ENCODE measurements around the gene DNAJB6. TPM values are rescaled to one million over a fixed set of nuclear protein-coding genes. Genes with fewer than 3 reads are reported as not detected.

Gene DNAJB6
- total RNA-seq, 3 donors from 2014 or later, result 73.8 to 136 (median 101) TPM

GRCh38 chr7:157409753-157410727, 73.2 kb downstream of the DNAJB6 start:
- TF ChIP-seq POLR2A (IDR thresholded peaks at IDR 0.05), result no peak

GRCh38 chr7:157410831-157411556, 74.2 kb downstream of the DNAJB6 start:
- Histone ChIP-seq H3K27me3 (no peaks in the 10 kb centered on the region), H3K9me3 (no peaks in the 10 kb centered on the region), H3K36me3 (no peaks in the 10 kb centered on the region), H3K4me1 (no peaks in the 10 kb centered on the region), H3K4me3 (no peak overlapping the region), H3K27ac (no peak overlapping the region)
- no peak for DNase-seq (ENCODE audit: low spot score in 2 of 2)
- intact Hi-C loops (cut with DNase I; ENCODE audit: low total_unique reads), result no loop called here
- TF ChIP-seq POLR2A (IDR thresholded peaks at IDR 0.05) (no peak), POLR2AphosphoS5 (IDR thresholded peaks at IDR 0.05) (no peak)
- TF ChIP-seq, protein P1, sequence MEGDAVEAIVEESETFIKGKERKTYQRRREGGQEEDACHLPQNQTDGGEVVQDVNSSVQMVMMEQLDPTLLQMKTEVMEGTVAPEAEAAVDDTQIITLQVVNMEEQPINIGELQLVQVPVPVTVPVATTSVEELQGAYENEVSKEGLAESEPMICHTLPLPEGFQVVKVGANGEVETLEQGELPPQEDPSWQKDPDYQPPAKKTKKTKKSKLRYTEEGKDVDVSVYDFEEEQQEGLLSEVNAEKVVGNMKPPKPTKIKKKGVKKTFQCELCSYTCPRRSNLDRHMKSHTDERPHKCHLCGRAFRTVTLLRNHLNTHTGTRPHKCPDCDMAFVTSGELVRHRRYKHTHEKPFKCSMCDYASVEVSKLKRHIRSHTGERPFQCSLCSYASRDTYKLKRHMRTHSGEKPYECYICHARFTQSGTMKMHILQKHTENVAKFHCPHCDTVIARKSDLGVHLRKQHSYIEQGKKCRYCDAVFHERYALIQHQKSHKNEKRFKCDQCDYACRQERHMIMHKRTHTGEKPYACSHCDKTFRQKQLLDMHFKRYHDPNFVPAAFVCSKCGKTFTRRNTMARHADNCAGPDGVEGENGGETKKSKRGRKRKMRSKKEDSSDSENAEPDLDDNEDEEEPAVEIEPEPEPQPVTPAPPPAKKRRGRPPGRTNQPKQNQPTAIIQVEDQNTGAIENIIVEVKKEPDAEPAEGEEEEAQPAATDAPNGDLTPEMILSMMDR (IDR thresholded peaks at IDR 0.05), result no peak

More at GRCh38 chr7:157409753-157410727, 73.2 kb downstream of the DNAJB6 start:
- Histone ChIP-seq H3K4me1 (peaks cover 0 to 6% of the 10 kb centered on the region in 2 donors), H3K27ac (no peak overlapping the region), H3K27me3 (no peaks in the 10 kb centered on the region), H3K36me3 (no peaks in the 10 kb centered on the region), H3K4me3 (no peak overlapping the region), H3K9me3 (no peaks in the 10 kb centered on the region)
- intact Hi-C loops (cut with DNase I; ENCODE audit: low total_unique reads), result no loop called here
- no peak for DNase-seq (ENCODE audit: low spot score in 2 of 2)

DNA sequence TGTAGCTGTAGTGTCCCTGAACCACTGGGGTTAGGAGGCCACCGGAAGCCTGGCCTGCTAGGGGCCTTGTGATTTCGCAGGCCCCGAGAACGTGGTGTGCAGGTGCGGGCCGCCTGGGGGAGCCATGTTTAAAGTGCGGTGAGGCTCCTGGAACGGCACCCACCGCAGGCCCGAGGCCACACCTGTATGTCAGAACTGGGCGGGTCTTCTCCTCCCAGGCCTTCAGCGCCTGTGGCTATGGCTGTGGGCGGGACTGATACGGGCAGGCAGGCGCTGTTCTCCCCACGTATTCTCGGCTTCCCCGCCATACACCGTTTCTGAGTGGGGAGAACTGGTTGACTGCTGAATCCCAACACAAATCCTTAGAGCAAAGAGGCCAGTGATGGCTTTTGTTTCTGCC, 74.8 kb downstream of the DNAJB6 start:
- Histone ChIP-seq H3K27me3 (no peaks in the 10 kb centered on the region), H3K27ac (no peak overlapping the region), H3K4me3 (no peak overlapping the region), H3K9me3 (no peaks in the 10 kb centered on the region), H3K4me1 (no peaks in the 10 kb centered on the region), H3K36me3 (no peaks in the 10 kb centered on the region)
- intact Hi-C loops (cut with DNase I; ENCODE audit: low total_unique reads), result no loop called here
- no peak for DNase-seq (ENCODE audit: low spot score in 2 of 2)
- TF ChIP-seq, protein P1 (IDR thresholded peaks at IDR 0.05), result no peak
- TF ChIP-seq POLR2AphosphoS5 (IDR thresholded peaks at IDR 0.05), result no peak
- TF ChIP-seq POLR2A (IDR thresholded peaks at IDR 0.05), result no peak

- no peak for DNase-seq (ENCODE audit: low spot score in 2 of 2)
- Histone ChIP-seq H3K36me3 (no peaks in the 10 kb centered on the region), H3K27ac (no peak overlapping the region), H3K9me3 (no peaks in the 10 kb centered on the region), H3K27me3 (no peaks in the 10 kb centered on the region), H3K4me3 (no peak overlapping the region), H3K4me1 (no peaks in the 10 kb centered on the region)
- TF ChIP-seq, protein P1 (IDR thresholded peaks at IDR 0.05), result no peak
- no peak for TF ChIP-seq POLR2AphosphoS5 (IDR thresholded peaks at IDR 0.05)
- TF ChIP-seq POLR2A (IDR thresholded peaks at IDR 0.05), result no peak
- intact Hi-C loops (cut with DNase I; ENCODE audit: low total_unique reads), result no loop called here
Observed at GRCh38 chr7:157412021-157412443, 75.2 kb downstream of the DNAJB6 start.

DNA sequence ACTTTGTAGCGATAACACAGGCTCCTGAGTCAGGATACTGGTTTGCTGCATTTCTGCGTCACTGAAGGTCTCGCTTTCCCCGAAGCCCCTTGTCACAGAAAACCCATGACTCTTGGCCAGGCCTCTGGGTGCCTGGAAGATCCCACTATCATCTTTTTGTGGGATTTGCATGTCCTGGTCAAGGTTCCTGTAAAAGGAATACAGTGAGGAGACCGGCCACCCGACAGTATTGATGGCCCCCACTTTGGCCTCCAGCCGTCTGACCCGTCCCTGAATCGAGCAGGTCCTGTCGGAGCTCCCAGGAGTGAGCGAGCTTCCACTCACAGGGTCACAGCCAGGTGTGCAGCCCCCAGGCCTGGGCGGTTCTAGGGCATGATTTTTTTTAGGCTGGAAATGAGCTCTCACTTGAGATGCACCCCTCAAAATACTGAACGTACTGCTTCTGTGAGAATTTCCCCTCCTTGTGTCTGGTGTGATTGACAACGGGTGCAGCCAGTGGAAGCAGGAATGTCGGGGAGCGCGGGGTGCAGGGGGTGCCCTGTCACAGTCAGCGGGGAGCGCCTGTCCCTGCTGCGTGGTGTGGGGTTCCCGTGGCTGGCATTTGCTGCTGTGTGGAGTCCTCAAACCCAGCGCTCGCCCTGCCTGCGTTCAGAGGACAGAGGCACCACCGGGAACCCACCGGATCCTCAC, 75.8 kb downstream of the DNAJB6 start:
- no peaks in the 10 kb centered on the region for H3K36me3 ChIP-seq
- intact Hi-C loops (cut with DNase I; ENCODE audit: low total_unique reads), result no loop called here
- H3K4me3 ChIP-seq, result no peak overlapping the region
- no peaks in the 10 kb centered on the region for H3K27me3 ChIP-seq
- no peaks in the 10 kb centered on the region for H3K4me1 ChIP-seq
- H3K9me3 ChIP-seq, result no peaks in the 10 kb centered on the region
- TF ChIP-seq POLR2A (IDR thresholded peaks at IDR 0.05) (no peak), POLR2AphosphoS5 (IDR thresholded peaks at IDR 0.05) (no peak)
- TF ChIP-seq, protein P1 (IDR thresholded peaks at IDR 0.05), result no peak
- H3K27ac ChIP-seq, result no peak overlapping the region
- DNase-seq (ENCODE audit: low spot score in 2 of 2), result no peak
